T follicular helper cell (primary cell): ENCODE data around the gene ZBED3.

Experiments
- DNase-seq: peaks from one replicate; pipeline ENCODE4 v3.0.0-alpha.2; 2020; ENCODE audit warnings: low read depth

Gene ZBED3

GRCh38 chr5:77076961-77077828, 9.9 kb downstream of the ZBED3 start:
- peak; percentile 12 for DNase-seq

DNA sequence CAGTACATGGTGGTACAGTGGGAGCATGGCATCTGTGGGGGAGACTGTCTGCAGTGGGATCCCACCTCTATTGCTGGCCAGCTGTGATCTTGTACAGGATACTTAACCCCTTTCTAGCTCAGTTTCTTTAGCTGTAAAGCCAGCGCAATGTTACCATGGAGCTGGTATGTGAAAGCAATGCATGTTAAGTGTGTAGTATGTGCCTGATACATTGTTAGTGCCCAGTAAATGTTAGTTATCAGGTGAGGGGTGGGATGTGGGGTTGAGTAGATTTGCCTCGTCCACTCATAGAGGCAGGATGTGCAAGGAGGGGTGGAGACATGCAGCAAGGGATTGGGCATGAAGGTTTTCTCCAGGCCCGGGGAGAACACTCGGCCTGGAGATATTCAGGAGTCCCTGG, 12.3 kb downstream of the ZBED3 start:
- no peak for DNase-seq

GRCh38 chr5:77073667-77074066, 13.4 kb downstream of the ZBED3 start:
- DNase-seq, result no peak

DNA sequence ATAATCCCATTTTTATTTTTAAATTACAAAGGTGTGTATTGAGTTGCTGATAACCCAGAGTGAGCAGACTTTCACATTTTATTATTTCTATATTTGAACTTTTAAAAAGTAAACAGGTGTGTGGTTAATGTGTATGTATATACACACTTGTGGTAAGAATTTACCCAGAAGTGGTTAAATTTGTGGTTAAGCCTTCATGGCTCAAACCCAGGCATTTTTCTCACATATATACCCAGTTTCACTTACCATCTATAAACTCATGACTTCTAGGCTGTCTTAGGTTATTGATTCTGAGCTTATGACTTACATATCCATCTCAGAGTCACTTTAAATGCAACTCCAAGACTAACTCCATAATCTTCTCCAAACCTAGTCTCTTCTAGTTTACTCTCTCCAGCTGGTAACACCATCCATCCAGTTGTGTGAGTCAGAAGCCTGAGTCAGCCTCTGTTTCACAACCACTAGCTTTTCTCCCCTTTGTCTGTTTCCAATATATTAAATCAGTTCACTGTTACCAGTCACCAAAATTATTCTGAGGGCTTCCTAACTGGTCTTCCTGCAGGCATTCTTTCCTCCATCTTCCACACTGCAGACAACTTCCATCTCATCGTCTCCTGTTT, 20.2 kb downstream of the ZBED3 start:
- no peak for DNase-seq

DNA sequence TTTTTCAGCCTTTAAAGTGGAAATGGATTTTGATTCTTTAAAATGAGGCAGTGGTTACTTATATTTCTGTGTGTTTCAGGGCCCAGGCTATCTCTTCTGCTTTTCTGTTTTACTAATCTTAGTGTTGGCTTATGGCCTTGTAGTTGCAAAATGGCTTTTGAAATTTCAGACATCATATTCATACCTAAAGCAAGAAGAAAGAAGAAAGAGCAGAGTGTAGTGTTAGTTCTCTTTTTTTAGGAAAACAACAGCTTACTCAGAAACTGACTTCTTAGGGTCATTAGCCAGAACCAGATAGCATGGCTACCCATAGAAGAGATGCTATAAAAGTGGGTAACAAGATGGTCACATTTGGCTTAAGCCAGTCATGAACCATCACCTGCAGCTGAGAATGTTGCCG, 20.9 kb downstream of the ZBED3 start:
- DNase-seq, result no peak

GRCh38 chr5:77065256-77065655, 21.8 kb downstream of the ZBED3 start:
- no peak for DNase-seq

- no peak for DNase-seq
These were observed 23.0 kb downstream of the ZBED3 start for GRCh38 chr5:77064040-77064439.

DNA sequence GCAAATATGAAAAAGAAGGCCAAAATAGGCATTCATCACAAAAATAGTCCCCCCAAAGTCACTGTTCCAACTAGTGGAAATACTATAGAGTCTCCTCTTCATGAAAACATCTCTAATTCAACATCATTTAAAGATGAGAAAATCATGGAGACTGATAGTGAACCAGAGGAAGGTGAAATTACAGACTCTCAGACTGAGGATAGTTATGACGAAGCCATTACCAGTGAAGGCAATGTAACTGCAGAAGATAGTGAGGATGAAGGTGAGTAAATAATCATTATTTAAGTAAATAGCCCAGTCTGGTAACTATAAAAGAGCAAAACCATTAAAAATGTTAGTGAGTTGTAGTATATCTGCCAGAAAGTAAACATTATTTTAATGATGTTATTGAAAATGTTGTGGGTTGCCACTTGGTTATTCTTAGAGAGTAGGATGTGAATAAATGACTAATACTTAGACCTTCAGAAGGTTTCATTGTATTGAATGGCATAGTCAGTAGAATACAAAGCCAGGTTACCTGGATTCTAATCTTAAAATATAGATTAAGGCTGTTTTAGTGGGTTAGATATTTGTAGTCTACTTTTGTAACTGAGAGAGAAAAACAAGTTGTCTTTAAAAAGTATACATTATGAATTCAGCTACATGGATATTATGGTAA, 40.5 kb downstream of the ZBED3 start:
- DNase-seq, result no peak

DNA sequence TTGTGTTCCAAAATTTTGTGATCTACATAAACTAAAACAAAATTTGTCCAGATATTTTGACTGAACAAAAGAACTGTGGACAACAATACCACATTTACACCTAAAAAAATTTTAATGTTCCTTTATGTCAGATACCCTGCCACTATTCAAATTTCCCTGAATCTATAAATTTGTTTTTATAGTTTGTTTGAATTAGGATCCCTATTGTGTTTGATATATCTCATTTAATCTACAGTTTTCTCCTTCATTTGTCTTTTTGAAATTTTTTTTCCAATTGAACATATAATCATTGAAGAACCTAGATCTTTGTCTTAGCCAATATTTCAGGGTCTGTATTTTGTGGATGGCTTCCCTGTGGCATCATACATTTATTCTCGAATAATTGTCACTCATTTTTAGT, 51.1 kb downstream of the ZBED3 start:
- DNase-seq, result no peak

DNA sequence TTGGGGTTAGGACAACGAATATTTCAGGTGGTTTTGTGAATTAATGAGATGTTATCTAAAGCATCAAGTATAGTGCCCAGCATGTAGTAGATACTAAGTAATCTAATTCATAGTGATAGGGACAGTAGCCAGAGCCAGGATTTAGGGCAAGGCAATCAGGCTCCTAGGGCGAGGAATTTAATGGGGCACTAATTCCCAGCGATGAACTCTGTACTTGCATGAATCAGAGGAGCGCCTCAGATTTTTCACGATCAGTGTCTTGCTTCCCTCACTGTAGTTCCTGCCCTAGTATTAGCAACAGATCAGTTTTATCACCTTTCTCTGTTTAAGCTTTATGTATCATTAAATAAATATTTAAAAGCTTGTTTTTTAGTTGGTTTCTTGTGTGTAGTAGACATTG, 53.7 kb downstream of the ZBED3 start:
- no peak for DNase-seq

GRCh38 chr5:77032635-77033034, 54.5 kb downstream of the ZBED3 start:
- no peak for DNase-seq

DNA sequence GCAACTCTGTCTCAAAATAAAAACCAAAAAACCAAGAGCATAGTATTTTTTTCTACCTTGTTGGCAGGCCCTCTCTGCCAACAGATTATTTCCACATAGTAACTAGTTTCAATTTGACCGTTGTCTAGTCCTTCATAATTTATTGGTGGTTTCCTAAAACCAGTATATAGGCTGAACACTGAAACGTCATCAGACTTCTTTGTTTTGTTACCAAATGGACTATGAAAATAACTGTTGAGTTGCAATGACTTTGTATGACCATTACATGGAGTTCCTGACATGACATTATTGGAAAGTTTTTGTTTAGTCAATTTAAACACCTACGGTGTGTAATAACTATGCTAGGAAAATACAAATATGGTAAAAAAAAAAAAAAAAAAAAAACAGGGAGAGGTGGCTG, 55.2 kb downstream of the ZBED3 start:
- no peak for DNase-seq

GRCh38 chr5:77030097-77031071, 56.7 kb downstream of the ZBED3 start, which contains the start of gene AGGF1:
AGGF1 (plus strand) TSS chr5:77030404; CDS start chr5:77030767, 363 bp downstream.
- peak; percentile 85 for DNase-seq

DNA sequence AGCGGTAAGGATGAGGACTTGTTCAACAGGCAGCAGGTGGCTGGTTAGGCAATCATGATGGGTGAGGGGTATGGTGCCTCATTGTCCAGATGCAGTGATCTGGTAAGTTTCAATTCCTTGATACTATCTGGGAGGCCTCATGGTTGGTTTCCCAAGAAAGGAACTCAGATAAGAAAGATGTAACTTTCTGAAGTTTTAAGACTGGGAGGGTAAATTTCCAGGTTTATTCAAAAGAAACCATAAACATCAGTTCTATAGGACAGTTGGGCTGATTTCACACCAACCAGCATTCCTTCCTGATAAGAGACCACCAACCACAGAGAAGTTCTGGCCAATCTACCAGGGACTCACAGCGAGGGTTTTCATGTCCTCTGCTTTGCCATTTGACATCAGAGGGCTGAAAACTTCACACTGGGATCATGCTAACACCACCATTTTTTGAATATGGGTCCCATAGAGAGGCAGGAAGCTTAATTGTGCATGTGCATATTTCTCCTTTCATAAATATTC, 57.7 kb downstream of the ZBED3 start:
- DNase-seq, result no peak

GRCh38 chr5:77028631-77029375, 58.3 kb downstream of the ZBED3 start:
- no peak for DNase-seq

- no peak for DNase-seq
These were observed 62.6 kb downstream of the ZBED3 start for GRCh38 chr5:77024490-77024889.

GRCh38 chr5:77022511-77023417, 64.3 kb downstream of the ZBED3 start:
- DNase-seq, result no peak
